Fibroblast of upper back skin (primary cell): ENCODE data around the gene PRAMEF1.
A peak's percentile ranks its signal among the peaks of the same experiment; 100 is the strongest.
"Not testable (repeated sequence)": the region's sequence is repeated elsewhere in the genome, so short reads cannot be mapped to it uniquely, and the experiment has no call there.

Source experiments
- DNase-seq: peaks from one replicate; pipeline ENCODE4 v3.0.0-alpha.2; 2013

The PRAMEF1 gene

DNA sequence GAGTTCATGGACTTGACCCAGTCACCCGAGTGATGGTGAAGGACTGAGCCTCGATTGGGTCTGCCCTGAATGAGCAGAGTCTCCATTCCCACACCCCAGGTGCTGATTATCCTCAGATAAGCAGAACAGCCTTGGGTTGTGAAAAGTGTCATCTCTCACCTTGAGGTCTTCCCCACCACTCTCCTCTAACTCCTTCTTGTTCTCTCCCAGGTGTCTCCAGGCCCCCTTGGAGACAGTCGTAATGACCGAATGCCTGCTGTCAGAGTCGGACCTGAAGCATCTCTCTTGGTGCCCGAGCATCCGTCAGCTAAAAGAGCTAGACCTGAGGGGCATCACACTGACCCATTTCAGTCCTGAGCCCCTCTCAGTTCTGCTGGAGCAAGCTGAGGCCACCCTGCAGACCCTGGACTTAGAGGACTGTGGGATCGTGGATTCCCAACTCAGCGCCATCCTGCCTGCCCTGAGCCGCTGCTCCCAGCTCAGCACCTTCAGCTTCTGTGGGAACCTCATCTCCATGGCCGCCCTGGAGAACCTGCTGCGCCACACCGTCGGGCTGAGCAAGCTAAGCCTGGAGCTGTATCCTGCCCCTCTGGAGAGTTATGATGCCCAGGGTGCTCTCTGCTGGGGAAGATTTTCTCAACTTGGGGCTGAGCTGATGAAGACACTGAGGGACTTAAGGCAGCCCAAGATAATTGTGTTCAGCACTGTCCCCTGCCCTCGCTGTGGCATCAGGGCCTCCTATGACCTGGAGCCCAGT lies 14.2 kb upstream of the PRAMEF1 start:
- no peak for DNase-seq

DNA sequence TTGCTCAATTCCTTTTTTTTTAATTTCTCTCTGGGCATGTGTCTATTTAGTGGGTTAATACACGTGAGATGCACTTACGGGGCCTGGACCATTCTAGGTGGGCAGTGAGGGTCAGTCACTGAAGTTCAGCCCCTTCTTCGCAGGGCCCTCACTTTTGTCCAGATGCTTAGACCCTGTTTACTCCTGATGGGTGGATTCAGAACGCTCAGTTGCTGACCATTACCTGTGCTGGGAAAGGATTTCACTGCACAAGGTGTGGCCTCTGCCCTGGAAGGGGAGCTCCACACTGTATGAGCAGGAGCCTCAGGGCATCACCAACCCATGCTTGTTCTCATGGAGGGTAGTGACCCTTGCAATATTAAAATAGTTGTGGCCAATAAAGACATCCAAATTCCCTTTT lies 13.1 kb upstream of the PRAMEF1 start:
- DNase-seq = no peak

DNA sequence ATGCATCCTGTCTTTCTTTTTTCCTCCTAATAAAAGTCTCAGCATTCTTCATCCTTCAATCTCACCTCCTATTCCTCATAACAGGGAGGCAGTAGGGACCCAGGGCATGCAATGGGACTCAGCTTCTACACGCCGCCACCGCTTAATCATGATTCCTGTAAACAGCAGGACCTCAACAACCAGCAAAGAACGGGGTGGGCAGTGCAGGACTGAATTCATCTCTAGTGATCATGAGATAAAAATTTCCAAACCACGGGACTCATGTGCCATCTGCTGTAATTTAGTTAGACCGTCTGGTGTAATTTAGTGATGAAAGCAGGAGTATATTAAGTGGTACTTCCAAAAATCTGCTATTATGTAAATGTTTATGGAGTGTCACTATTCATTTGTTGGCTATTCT lies 12.3 kb upstream of the PRAMEF1 start:
- DNase-seq = no peak

DNA sequence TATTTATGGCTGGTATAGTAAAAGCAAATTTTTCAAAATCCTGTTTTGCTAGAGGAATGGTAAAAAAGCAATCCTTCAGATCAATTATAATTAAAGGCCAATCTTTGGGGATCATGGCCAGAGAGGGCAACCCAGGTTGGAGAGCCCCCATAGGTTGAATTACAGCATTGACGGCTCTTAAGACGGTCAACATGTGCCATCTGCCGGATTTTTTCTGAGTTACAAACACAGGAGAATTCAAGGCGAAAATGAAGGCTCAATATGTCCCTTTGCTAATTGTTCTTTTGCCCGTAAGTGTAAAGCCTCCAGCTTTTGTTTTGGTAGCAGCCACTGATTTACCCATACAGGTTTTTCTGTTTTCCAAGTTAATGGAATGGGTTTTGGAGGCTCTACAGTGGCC lies 9.7 kb upstream of the PRAMEF1 start:
- DNase-seq = not testable (repeated sequence)

DNA sequence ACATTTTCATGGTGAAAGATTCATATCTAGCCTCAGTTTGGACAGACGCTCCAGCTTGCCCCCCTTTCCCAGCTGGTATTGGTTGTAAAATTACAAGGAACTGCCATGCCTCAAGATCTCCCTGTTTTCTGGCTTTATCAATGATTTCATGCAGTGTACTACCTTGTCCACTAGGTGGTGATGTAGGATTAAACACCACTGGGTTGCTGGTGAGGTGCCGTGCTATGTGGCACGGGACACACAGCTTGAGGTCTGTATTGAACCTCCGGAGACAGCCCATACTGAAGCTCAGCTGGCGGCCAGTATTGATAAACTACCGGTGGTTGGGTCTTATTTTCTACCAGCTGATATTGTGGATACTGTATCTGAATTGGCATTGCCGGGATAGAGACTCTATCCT lies 7.4 kb upstream of the PRAMEF1 start:
- not testable (repeated sequence) for DNase-seq

DNA sequence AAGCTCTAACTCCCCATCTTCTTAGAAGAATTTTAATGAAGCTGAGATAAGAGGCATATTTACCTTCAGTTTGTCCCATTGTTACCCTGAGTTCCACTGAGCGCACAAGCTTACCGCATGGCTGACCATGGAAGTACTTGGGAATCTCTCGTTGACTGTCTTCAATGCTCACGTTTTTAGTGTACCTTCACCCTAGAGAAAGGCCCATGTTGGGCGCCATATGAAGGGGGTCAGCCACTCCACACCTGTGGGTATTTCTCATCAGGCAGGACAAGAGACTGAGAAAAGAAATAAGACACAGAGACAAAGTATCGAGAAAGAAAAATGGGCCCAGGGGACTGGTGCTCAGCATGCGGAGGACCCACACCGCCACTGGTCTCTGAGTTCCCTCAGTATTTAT lies 6.5 kb upstream of the PRAMEF1 start:
- DNase-seq = not testable (repeated sequence)

GRCh38 chr1:12798911-12799310 lies 7.7 kb downstream of the PRAMEF1 start:
- no peak for DNase-seq

DNA sequence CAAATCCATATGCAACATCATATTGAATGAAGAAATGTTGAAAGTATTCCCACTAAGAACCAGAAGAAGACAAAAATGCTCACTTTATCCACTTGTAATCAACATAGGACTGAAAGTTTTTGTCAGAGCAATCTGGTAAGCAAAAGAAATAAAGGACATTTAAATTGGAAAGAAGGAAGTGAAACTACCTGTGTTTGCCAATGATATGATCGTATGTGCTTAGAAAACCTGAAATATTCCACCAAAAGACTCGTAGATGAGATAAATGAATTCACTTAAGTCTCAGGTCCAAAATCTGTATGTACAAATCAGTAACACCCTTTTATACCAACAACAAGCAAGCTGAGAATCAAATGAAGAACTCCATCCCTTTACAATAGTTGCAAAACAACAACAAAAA lies 8.5 kb downstream of the PRAMEF1 start:
- DNase-seq = no peak

- DNase-seq = no peak
Observed at GRCh38 chr1:12809933-12810332, 18.7 kb downstream of the PRAMEF1 start.

GRCh38 chr1:12810691-12811408 lies 19.7 kb downstream of the PRAMEF1 start:
- DNase-seq = peak; percentile 73

DNA sequence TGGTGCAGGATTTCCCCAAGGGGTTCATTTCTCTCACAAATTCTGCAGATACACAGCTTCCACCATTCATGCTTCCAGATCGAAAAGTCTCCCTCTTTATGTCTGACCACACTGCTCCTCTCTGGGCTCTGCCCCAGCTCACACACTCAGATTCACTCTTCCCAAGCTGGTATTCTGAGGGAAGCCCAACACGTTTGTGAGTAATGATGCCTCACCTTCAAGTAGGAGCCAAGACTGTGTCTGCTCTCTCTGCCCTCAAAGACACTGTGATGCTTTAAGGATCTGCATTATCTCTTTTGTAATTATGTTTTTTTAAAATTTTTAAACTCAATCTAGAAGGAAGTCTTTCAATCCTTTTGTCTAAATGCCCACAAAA lies 20.2 kb downstream of the PRAMEF1 start:
- peak; percentile 19 for DNase-seq

GRCh38 chr1:12819061-12819460 lies 27.9 kb downstream of the PRAMEF1 start:
- not testable (repeated sequence) for DNase-seq

DNA sequence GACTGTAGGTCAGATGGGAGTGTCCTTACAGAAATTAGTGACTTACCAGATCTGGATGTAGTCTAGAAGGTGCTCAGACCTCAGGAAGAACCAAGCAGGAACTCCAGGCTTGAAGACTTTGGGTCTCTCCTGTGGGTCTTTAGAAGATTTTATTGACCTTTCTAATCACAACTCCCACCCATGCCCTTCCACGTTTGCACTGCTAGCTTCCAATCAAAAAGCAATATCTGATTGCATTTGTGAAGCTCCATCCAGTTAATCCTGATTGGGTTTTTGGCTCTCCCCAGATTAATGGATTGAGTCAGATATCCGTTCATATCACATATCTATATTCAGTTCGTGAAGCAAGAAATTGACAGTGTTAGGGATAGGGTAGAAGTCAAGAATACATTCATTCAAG lies 40.1 kb downstream of the PRAMEF1 start, which contains the start of gene PRAMEF11:
Gene PRAMEF11 (minus strand): TSS at position 101 of the 400 bp plus-strand sequence. CDS start 2,621 bp downstream, outside the sequence.
- not testable (repeated sequence) for DNase-seq

- DNase-seq = not testable (repeated sequence)
Observed at GRCh38 chr1:12833251-12833650, 42.1 kb downstream of the PRAMEF1 start.
